Stimulated activated CD8-positive, alpha-beta memory T cell treated with anti-CD3 and anti-CD28 coated beads, Interleukin-7, amount 100 ng/mL, for 4 hours (primary cell): ENCODE measurements around the gene SLC12A7.

Experiments
- DNase-seq, 2 donors: peaks; one replicate each; pipeline ENCODE4 v3.0.0-alpha.2; 2020; ENCODE audit warnings: low read depth in 2 of 2

SLC12A7 gene

GRCh38 chr5:1050423-1051365 is 61.2 kb downstream of the SLC12A7 start:
- DNase-seq: no peak

- no peak for DNase-seq
These were observed 62.7 kb downstream of the SLC12A7 start for GRCh38 chr5:1048861-1049838.

- no peak for DNase-seq
These were observed 63.6 kb downstream of the SLC12A7 start for GRCh38 chr5:1048162-1048721.

- no peak for DNase-seq
These were observed 64.4 kb downstream of the SLC12A7 start for GRCh38 chr5:1047332-1047965.

- DNase-seq: no peak
These were observed 65.8 kb downstream of the SLC12A7 start for GRCh38 chr5:1045960-1046560.

- DNase-seq: no peak
These were observed 67.7 kb downstream of the SLC12A7 start for GRCh38 chr5:1044117-1044516.

- no peak for DNase-seq
These were observed 68.5 kb downstream of the SLC12A7 start for GRCh38 chr5:1043327-1043726.

GRCh38 chr5:1042626-1043025 is 69.2 kb downstream of the SLC12A7 start:
- no peak for DNase-seq

- no peak for DNase-seq
These were observed 70.4 kb downstream of the SLC12A7 start for GRCh38 chr5:1041225-1042143.

- DNase-seq: no peak
These were observed 71.3 kb downstream of the SLC12A7 start for GRCh38 chr5:1040571-1040970.

- no peak for DNase-seq
These were observed 72.1 kb downstream of the SLC12A7 start for GRCh38 chr5:1039706-1040260.

GRCh38 chr5:1039210-1039548 is 72.7 kb downstream of the SLC12A7 start:
- no peak for DNase-seq

GRCh38 chr5:1038417-1039209 is 73.2 kb downstream of the SLC12A7 start:
- no peak for DNase-seq

- DNase-seq: no peak
These were observed 74.0 kb downstream of the SLC12A7 start for GRCh38 chr5:1037671-1038416.

GRCh38 chr5:1037123-1037670 is 74.7 kb downstream of the SLC12A7 start:
- no peak for DNase-seq

- no peak for DNase-seq
These were observed 75.2 kb downstream of the SLC12A7 start for GRCh38 chr5:1036504-1037122.
